GM12878 (cell line): Measurements from ENCODE around the gene RPL37A. TPM values are rescaled to one million over a fixed set of nuclear protein-coding genes. Genes with fewer than 3 reads are reported as not detected.

ENCODE experiments used
- BCLAF1 ChIP-seq: fragments of 450-650 bp; IDR thresholded peaks from 2 replicates; pipeline ENCODE4 v1.6.1; 2017; ENCODE audit warnings: antibody characterized with exemption, mild to moderate bottlenecking, moderate library complexity
- CEBPZ ChIP-seq: fragments of 150-350 bp; IDR thresholded peaks from 2 replicates; pipeline ENCODE4 v1.6.1; 2016; ENCODE audit warnings: low read depth, low read length
- HDAC6 ChIP-seq: fragments of 200-600 bp; sonication (generic); IDR thresholded peaks from one replicate; pipeline ENCODE4 v1.8.0; 2017; ENCODE audit warnings: antibody characterized with exemption; ENCODE audit not compliant: unreplicated experiment
- STAT3 ChIP-seq: IDR thresholded peaks from 2 replicates; pipeline ENCODE4 v1.6.1; 2011; ENCODE audit warnings: low read depth, low read length, improper control_type of control experiment
- ZBED1 ChIP-seq: IDR thresholded peaks from 2 replicates; pipeline ENCODE4 v1.6.1; 2016; ENCODE audit warnings: borderline replicate concordance
- polyA plus RNA-seq, 11 experiments: library from polyadenylated mRNA; depleted of rRNA in 4 of 11; unstranded in 6 of 11; stranded (reverse) in 5 of 11; fragments of >200 nt; fragmentation: Nextera tagmentation in 4 of 11; fragmentation: Illumina TruSeq in 1 of 11; extraction: Ambion mirVana in 4 of 11; extraction: Trizol in 1 of 11; gene quantifications; 1 replicate in 1 of 11; 2 replicates in 10 of 11; pipeline versions ENCODE4 v1.2.1 to v1.2.3, GENCODE V29; 2011 to 2016; ENCODE audit warnings: inconsistent platforms in 2 of 11, missing spikeins in 2 of 11, low read depth in 1 of 11
- total RNA-seq, 4 experiments: library from RNA; depleted of rRNA in 3 of 4; stranded (reverse); fragments of >200 nt in 3 of 4; fragmentation: Illumina TruSeq in 1 of 4; extraction: Trizol in 1 of 4; gene quantifications; 2 replicates each; pipeline versions ENCODE4 v1.2.1 to v1.2.3, GENCODE V29; 2013 to 2021

Gene RPL37A
- total and polyA plus RNA-seq, 10 of the 15 experiments (the other 5 are each of a cell fraction or from before 2014, with no cell fraction given), result 2,847 to 6,854 (median 5,110) TPM

- TF ChIP-seq BCLAF1, result no peak
- no peak for TF ChIP-seq ZBED1
- TF ChIP-seq HDAC6, result no peak
- TF ChIP-seq CEBPZ, result no peak
- TF ChIP-seq STAT3, result no peak
These were observed 50.3 kb downstream of the RPL37A start (continued) for GRCh38 chr2:216548901-216549331.
